Fibroblast of lung (primary cell): ENCODE data around the gene EFR3B.

Source experiments
- EZH2 ChIP-seq: IDR thresholded peaks from 2 replicates; pipeline ENCODE4 v1.5.1; 2012; ENCODE audit warnings: low read length, control low read depth, mild to moderate bottlenecking; ENCODE audit errors: missing control alignments
- TF ChIP-seq, protein P1 (sequence below), 2 donors: IDR thresholded peaks in 1 of 2; conservative IDR thresholded peaks in 1 of 2; 1 replicate in 1 of 2; 2 replicates in 1 of 2; pipeline ENCODE4 v1.5.1; 2011 to 2012; ENCODE audit warnings: low read length in 2 of 2, control low read depth in 1 of 2, inconsistent platforms in 1 of 2, low read depth in 1 of 2, mild to moderate bottlenecking in 1 of 2

GRCh38 chr2:25197336-25198208, 155.7 kb downstream of the EFR3B start:
- TF ChIP-seq, protein P1, sequence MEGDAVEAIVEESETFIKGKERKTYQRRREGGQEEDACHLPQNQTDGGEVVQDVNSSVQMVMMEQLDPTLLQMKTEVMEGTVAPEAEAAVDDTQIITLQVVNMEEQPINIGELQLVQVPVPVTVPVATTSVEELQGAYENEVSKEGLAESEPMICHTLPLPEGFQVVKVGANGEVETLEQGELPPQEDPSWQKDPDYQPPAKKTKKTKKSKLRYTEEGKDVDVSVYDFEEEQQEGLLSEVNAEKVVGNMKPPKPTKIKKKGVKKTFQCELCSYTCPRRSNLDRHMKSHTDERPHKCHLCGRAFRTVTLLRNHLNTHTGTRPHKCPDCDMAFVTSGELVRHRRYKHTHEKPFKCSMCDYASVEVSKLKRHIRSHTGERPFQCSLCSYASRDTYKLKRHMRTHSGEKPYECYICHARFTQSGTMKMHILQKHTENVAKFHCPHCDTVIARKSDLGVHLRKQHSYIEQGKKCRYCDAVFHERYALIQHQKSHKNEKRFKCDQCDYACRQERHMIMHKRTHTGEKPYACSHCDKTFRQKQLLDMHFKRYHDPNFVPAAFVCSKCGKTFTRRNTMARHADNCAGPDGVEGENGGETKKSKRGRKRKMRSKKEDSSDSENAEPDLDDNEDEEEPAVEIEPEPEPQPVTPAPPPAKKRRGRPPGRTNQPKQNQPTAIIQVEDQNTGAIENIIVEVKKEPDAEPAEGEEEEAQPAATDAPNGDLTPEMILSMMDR (conservative IDR thresholded peaks at IDR 0.05 in 1 of 2, IDR thresholded peaks at IDR 0.05 in 1 of 2; ENCODE audit: low read depth in 1 of 2, low read length in 2 of 2): no peak
- no peak for TF ChIP-seq EZH2
